GM21737 (cell line): ENCODE results near the gene ZNF232.
"Not testable (repeated sequence)": the region's sequence is repeated elsewhere in the genome, so short reads cannot be mapped to it uniquely, and the experiment has no call there.

Source experiments
- ATAC-seq: cut with Tn5 transposase; IDR thresholded peaks from one replicate; pipeline ENCODE4 v1.9.1; 2021; ENCODE audit warnings: mild to moderate bottlenecking, moderate library complexity; ENCODE audit not compliant: unreplicated experiment

Gene ZNF232

DNA sequence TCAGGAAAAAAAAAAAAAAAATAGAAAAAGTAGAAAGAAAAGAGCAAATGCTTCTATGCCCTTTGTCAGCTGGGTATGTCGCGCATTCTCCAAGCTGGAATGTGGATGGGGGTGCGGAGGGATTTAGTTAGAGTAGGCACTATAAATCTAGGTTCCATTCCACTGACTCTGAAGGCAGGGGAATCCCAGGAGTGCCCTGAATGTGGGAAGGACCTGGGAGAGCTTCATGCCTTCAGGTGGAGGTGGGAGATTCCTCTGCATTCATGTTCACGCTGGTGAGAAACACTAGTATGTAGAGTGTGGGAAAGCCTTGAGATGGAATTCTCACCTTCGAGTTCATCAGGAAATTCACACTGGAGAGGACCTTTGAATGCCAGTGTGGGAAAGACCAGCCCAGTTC is 12.4 kb downstream of the ZNF232 start:
- no peak for ATAC-seq

DNA sequence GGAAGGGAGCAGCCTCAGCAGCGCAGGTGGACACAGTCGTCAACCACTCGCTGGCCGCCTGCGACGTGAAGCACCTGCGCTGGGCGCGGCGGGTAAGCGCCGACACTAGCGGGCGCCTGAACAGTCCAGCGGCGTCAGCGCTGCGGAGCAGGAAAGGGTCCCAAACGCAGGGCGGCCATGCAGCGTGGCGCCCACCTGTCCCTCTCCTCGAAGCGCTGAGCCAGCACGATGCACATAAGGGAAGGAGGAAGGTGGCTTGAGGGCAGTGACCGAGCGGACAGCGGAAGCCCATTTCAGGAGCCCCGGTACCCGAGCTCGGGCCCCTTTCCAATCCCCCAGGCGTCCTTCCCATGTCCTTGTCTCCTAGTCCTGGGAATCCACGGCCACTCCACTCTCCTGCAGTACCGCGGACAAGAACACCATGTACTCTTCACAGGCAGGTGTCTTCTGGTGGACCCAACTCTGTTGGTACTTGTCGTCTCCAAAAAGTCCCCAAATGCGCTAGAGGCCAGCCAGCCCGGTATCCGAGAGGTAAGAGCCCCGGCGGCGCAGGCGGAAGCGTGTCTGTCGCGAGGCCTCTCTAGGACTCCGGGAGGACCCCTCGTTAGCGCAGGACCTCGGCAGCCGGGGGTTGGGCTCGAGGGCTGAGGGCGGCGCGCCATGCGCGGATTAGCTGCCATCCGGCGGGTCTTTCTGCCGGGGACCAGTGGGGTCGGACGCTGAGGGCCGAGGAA is 14.4 kb downstream of the ZNF232 start:
- ATAC-seq = no peak

DNA sequence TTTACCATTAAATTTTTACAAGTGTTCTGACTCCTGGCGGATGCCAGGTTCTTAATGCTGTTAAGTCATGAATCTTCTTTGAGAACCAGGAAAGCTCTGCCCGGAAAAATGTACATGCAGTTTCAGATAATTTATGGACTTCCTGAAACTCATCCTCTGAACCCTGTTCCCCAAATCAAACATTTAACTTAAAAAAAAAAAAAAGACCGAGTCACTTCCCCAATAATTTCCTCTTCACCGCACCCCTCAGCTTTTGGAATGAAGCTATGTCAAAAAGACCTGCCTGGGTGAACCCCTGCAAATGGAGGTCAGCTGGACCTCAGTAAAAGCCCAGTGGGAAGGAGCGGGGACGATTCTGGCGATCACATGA is 15.0 kb downstream of the ZNF232 start:
- no peak for ATAC-seq

DNA sequence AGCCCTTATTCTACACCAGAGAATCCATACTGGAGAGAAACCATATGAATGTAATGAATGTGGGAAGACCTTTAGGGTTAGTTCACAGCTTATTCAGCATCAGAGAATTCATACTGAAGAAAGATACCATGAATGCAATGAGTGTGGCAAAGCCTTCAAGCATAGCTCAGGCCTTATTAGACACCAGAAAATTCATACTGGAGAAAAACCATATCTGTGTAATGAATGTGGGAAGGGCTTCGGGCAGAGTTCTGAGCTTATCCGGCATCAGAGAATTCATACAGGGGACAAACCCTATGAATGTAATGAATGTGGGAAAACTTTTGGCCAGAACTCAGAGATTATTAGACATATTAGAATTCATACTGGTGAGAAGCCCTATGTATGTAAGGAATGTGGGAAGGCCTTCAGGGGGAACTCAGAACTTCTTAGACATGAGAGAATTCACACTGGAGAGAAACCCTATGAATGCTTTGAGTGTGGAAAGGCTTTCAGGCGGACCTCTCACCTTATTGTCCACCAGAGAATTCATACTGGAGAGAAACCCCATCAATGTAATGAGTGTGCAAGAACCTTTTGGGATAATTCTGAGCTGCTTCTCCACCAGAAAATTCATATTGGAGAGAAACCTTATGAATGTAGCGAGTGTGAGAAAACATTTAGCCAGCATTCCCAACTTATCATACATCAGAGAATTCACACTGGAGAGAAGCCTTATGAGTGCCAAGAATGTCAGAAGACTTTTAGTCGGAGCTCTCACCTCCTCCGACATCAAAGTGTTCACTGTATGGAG is 19.3 kb downstream of the ZNF232 start:
- no peak for ATAC-seq

DNA sequence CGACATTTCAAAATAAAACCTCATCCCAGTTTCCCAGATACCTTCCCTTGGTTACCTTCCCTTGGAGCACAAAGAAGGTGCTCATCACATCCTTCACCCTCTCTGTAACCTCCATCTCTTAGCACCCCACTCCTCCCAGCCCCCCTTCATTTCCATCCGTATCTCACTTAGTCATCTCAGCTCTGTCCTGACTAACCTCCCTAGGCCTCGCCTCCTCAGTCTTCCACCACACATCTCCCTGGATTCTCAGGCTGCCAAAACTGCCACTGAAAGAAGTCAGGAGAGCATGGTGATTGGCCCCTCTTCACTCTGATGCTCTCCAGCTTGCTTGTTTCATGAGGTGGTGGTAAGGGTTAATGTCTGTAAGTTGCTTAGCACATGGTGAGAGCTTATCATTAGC is 31.1 kb downstream of the ZNF232 start:
- ATAC-seq = no peak

DNA sequence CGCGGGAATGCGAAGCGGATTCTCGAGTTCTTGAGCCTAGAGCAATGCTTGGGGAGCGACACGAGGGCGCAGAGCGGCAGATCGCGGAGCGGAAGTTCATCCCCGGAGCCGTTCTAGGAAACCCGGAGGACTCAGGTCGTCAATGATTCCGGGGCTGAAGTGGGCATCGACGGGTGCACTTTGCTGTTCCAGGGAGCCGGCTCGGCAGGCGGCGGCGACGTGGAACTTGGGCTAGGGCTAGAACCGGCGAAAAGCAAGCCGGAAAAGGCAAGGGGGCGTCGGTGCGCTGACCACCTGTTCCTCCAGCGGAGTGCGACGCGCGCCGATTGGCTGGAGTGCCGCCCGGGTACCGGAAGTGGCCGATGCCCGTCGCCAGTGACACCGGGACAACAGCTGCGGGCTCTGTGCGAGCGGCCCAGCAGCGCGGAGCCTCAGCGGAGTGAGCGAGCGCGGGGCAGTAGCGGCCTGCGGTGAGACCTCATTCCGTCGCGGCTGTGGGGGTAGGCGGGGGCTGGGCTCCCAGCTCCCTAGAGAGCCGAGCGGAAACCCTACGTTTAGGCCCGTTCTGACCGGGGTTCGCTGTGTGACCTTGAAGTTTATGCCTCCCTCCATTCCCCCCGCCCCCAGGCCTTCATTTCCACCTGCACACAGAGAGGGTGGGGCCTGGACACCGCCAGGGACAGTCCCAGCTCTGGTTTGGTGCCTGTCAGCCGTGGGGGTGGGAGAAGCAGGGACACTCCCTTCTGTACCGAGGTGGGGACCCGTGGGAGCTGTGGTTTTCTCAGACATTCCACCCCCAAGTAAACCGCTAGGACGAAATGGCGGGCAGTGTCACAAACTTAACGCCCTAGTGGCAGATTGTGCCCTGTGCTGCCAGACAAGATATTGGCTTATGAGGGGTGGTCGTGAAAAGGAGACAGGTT is 33.3 kb downstream of the ZNF232 start, which contains the start of gene ZFP3:
TSS of gene ZFP3 (plus strand) at position 362 of the 923 bp plus-strand sequence. CDS start 13,038 bp downstream, outside the sequence.
- ATAC-seq = peak; percentile 78

DNA sequence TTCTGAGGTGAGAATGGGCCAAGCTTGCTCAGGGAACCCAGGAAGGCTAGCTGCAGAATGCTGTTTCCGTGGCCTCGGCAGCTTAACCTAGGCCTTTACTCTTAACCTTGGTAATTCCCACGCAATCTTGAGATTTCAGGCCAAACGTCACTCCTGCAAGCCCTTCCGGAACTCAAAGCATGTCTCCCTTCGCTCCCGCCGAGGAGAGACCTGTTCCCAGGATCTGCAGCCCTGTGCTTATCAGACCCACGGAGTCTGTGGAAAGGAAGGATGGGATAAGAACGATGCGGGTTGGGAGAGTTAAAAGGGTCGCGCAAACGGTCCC is 33.9 kb downstream of the ZNF232 start:
- ATAC-seq = no peak

DNA sequence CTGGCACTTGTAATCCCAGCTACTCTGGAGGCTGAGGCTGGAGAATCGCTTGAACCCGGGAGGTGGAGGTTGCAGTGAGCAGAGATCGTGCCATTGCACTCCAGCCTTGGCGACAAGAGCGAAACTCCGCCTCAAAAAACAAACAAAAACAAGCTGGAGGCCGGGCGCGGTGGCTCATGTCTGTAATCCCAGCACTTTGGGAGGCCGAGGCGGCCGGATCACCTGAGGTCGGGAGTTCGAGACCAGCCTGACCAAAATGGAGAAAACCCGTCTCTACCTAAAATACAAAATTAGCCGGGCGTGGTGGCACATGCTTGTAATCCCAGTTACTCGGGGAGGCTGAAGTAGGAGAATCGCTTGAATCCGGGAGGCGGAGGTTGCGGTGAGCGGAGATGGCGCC is 34.4 kb downstream of the ZNF232 start:
- not testable (repeated sequence) for ATAC-seq

DNA sequence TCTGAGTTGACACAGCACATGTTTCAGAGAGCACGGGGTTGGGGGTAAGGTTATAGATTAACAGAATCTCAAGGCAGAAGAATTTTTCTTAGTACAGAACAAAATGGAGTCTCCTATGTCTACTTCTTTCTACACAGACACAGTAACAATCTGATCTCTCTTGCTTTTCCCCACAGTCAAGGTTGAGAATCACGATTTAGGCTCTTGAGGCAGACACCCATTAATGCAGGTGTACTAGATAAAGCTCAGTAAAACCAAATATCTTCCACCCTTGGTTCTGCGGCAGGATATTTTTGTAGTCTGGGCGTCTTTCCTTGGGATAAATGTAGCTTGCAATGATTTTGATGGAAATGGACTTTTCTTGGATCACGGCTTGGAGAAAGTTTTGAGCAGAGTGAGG is 36.2 kb downstream of the ZNF232 start:
- not testable (repeated sequence) for ATAC-seq

DNA sequence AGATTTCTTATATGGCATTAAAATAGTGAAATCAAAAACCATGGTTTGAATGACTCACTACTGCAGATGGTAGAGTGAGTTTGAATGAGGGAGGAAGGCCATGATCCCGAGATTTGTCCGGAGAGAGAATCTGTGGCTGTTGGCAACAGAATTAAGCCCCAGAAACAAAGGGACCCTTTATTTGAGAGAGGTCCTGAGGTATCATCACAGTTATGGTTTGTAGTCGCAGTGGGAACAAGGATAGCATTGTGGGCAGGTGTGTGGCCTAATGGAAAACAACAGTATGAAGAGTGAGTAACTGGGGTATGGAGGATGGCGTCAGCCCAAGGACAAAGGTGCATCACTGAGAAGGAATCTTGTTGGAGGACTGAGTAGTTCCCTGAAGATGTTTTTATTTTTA is 42.0 kb downstream of the ZNF232 start:
- no peak for ATAC-seq

DNA sequence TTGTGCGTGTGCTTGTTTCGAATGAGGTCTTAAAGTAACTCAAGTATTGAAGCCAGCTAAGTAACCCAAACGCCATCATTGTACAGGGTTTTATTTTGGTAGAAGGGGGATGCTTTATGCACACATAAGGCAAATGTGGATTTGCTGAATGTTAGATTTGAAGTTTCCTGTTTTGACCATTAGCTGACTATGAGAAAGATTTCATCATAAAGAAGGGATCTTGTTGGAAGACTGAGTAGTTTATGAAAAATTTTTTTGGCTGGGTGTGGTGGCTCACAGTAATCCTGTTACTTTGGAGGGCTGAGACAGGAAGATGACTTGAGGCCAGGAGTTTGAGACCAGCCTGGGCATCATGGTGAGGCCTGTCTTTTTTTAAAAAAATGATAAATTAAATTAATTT is 43.4 kb downstream of the ZNF232 start:
- no peak for ATAC-seq

DNA sequence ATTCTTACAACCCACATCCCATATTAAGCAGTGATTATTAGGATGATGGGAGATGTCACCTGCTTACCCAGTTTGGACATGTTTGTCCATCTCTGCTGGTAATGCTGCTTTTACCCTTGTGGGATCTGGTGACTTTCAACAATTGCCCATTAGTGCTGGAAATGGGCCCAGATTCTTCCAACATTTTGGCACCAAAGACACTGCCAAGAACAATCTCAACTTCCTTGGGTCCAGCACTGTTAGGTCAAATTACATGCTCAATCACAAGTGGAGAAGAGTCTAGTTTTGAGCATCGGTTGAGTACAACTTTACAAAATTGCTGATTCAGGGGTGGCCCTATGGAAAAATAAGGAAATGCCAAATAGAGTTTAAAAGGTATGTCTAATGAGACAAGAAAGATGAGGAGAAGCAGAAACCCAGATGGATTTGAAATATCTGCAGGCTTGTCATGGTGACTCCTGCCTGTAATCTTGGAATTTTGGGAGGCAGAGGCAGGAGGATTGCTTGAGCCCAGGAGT is 46.4 kb downstream of the ZNF232 start:
- ATAC-seq = no peak
